Mucosa of rectum (tissue), 2 donors: ENCODE results near the gene CACNA1G.

ENCODE experiments used
- H3K27ac ChIP-seq, 2 donors: one replicate each; pipeline ENCODE4 v1.7.0; 2013; ENCODE audit warnings: inconsistent platforms in 2 of 2, low read depth in 2 of 2, low read length in 2 of 2
- H3K27me3 ChIP-seq, 2 donors: one replicate each; pipeline ENCODE4 v1.7.0; 2013; ENCODE audit warnings: low read length in 2 of 2; ENCODE audit not compliant: control insufficient read depth in 2 of 2, insufficient read depth in 2 of 2
- H3K36me3 ChIP-seq, 2 donors: one replicate each; pipeline ENCODE4 v1.7.0; 2013; ENCODE audit warnings: low read length in 2 of 2; ENCODE audit not compliant: control insufficient read depth in 2 of 2, insufficient read depth in 2 of 2
- H3K4me1 ChIP-seq, 2 donors: one replicate each; pipeline ENCODE4 v1.7.0; 2013; ENCODE audit warnings: low read length in 2 of 2, mild to moderate bottlenecking in 1 of 2; ENCODE audit not compliant: control insufficient read depth in 2 of 2, insufficient read depth in 2 of 2
- H3K4me3 ChIP-seq, 2 donors: one replicate each; pipeline ENCODE4 v1.7.0; 2013; ENCODE audit warnings: low read length in 2 of 2
- H3K9ac ChIP-seq, 2 donors: one replicate each; pipeline ENCODE4 v1.7.0; 2013; ENCODE audit warnings: low read length in 2 of 2, low read depth in 1 of 2, mild to moderate bottlenecking in 1 of 2
- H3K9me3 ChIP-seq, 2 donors: one replicate each; pipeline ENCODE4 v1.7.0; 2013; ENCODE audit warnings: low read length in 2 of 2; ENCODE audit not compliant: control insufficient read depth in 2 of 2
- donor health status: healthy.
- donor health status: Normal muscosa, but diverticular disease.

CACNA1G gene

GRCh38 chr17:50618941-50619340, 58.4 kb downstream of the CACNA1G start:
- no peak overlapping the region for H3K4me3 ChIP-seq
- no peaks in the 10 kb centered on the region for H3K9me3 ChIP-seq
- no peak overlapping the region for H3K9ac ChIP-seq
- H3K27ac ChIP-seq: no peak overlapping the region
- no peaks in the 10 kb centered on the region for H3K4me1 ChIP-seq
- no peaks in the 10 kb centered on the region for H3K36me3 ChIP-seq
- H3K27me3 ChIP-seq: no peaks in the 10 kb centered on the region

DNA sequence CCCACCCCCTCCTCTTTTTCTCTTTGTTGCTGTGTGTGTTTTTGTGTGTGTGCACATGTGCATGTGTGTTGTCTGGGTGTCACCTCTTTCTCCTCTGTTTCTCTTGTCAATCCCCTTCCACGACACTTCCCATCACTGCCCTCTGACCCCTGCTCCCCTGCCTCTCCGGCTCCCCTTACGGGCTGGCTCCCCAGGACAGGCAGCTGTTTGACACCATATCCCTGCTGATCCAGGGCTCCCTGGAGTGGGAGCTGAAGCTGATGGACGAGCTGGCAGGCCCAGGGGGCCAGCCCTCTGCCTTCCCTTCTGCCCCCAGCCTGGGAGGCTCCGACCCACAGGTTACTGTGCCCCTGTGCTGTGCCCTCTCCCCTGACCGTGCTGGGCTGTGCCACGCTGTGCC, 59.0 kb downstream of the CACNA1G start:
- H3K4me1 ChIP-seq: no peaks in the 10 kb centered on the region
- H3K9me3 ChIP-seq: no peaks in the 10 kb centered on the region
- H3K27me3 ChIP-seq: no peaks in the 10 kb centered on the region
- H3K4me3 ChIP-seq: no peak overlapping the region
- no peaks in the 10 kb centered on the region for H3K36me3 ChIP-seq
- H3K27ac ChIP-seq: no peak overlapping the region
- H3K9ac ChIP-seq: no peak overlapping the region

DNA sequence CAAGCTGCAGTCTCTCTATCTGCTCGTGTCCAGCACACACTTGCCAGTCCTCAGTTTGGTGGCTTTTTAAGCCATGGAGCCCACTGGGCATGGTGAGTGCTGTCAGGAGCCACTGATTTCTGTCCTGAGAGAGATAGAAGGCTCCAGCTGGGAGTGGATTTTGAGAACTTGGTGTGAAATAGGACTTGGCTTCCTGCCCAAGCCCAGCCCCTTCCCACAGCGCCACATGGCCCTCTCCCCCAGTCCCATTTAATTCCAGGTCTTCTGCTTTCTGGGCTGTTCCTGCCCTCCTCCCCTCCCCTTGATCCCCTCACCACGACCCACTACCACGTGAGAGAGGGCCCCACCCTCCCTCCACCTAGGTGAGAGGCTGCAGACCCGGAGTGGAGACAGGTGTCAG, 59.7 kb downstream of the CACNA1G start:
- Histone ChIP-seq H3K36me3 (no peaks in the 10 kb centered on the region), H3K4me3 (no peak overlapping the region), H3K4me1 (no peaks in the 10 kb centered on the region), H3K9ac (no peak overlapping the region), H3K27me3 (no peaks in the 10 kb centered on the region), H3K9me3 (no peaks in the 10 kb centered on the region), H3K27ac (no peak overlapping the region)

DNA sequence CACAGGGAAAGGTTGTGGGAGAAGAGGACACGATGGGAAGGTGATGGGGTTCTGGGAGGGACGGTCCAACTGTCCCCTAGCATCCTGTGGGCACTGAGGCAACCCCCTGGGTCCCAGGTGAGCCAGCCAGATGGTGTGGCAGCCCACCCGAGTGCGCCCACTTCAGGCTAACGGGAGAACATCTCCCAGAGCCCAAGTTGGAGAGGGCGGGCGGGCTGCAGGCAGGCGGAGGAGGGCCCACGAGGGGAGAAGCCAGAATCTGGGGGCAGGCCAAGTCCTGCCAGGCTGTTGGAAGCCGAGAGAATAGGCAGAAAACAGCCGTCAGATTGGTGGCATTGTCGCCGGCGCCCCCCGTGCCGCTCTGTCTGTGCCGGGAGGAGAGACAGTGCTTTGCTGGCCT, 60.3 kb downstream of the CACNA1G start:
- H3K4me1 ChIP-seq: no peaks in the 10 kb centered on the region
- H3K27ac ChIP-seq: no peak overlapping the region
- H3K36me3 ChIP-seq: no peaks in the 10 kb centered on the region
- H3K9ac ChIP-seq: no peak overlapping the region
- no peaks in the 10 kb centered on the region for H3K9me3 ChIP-seq
- H3K27me3 ChIP-seq: no peaks in the 10 kb centered on the region
- no peak overlapping the region for H3K4me3 ChIP-seq

GRCh38 chr17:50621574-50622031, 61.1 kb downstream of the CACNA1G start:
- Histone ChIP-seq H3K9me3 (no peaks in the 10 kb centered on the region), H3K4me3 (no peak overlapping the region), H3K36me3 (no peaks in the 10 kb centered on the region), H3K9ac (no peak overlapping the region), H3K4me1 (no peaks in the 10 kb centered on the region), H3K27ac (no peak overlapping the region), H3K27me3 (no peaks in the 10 kb centered on the region)

DNA sequence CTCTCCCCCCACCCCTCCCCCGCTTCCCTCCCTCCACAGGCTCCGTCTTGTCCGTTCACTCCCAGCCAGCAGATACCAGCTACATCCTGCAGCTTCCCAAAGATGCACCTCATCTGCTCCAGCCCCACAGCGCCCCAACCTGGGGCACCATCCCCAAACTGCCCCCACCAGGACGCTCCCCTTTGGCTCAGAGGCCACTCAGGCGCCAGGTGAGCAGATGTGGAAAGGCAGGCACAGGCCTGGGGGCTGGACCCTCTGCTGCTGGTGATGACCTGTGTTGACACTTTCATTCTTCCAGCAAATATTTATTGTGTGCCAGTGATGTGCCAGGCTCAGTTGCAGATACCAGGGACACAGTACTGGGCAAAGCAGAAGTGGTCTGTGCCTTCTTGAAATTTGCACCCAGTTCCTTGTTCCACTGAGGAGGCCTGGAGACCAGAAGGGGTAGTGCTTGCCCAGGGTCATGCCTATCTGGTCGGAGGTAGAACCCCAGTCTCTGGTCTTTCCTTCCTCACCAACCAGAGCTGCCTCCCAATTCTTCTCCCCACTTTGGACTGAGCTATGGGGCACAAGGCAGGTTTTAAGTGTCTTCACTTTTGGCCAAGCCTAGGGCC, 63.9 kb downstream of the CACNA1G start:
- no peak overlapping the region for H3K27ac ChIP-seq
- H3K4me1 ChIP-seq: peaks cover 17 to 20% of the 10 kb centered on the region in 2 donors
- no peaks in the 10 kb centered on the region for H3K27me3 ChIP-seq

GRCh38 chr17:50625032-50625871, 64.7 kb downstream of the CACNA1G start:
- no peaks in the 10 kb centered on the region for H3K36me3 ChIP-seq
- no peak overlapping the region for H3K9ac ChIP-seq
- no peaks in the 10 kb centered on the region for H3K27me3 ChIP-seq
- H3K27ac ChIP-seq: no peak overlapping the region
- no peaks in the 10 kb centered on the region for H3K9me3 ChIP-seq
- no peak overlapping the region for H3K4me3 ChIP-seq
- H3K4me1 ChIP-seq: peaks cover 25 to 28% of the 10 kb centered on the region in 2 donors

More for the DNA sequence above, 63.9 kb downstream of the CACNA1G start:
- no peaks in the 10 kb centered on the region for H3K36me3 ChIP-seq
- no peak overlapping the region for H3K4me3 ChIP-seq
- no peak overlapping the region for H3K9ac ChIP-seq
- H3K9me3 ChIP-seq: no peaks in the 10 kb centered on the region

DNA sequence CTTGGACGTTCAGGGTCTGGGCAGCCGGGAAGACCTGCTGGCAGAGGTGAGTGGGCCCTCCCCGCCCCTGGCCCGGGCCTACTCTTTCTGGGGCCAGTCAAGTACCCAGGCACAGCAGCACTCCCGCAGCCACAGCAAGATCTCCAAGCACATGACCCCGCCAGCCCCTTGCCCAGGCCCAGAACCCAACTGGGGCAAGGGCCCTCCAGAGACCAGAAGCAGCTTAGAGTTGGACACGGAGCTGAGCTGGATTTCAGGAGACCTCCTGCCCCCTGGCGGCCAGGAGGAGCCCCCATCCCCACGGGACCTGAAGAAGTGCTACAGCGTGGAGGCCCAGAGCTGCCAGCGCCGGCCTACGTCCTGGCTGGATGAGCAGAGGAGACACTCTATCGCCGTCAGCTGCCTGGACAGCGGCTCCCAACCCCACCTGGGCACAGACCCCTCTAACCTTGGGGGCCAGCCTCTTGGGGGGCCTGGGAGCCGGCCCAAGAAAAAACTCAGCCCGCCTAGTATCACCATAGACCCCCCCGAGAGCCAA, 65.6 kb downstream of the CACNA1G start:
- H3K36me3 ChIP-seq: no peaks in the 10 kb centered on the region
- no peak overlapping the region for H3K27ac ChIP-seq
- H3K4me3 ChIP-seq: no peak overlapping the region
- peaks cover 34 to 35% of the 10 kb centered on the region in 2 donors for H3K4me1 ChIP-seq
- no peak overlapping the region for H3K9ac ChIP-seq
- no peaks in the 10 kb centered on the region for H3K27me3 ChIP-seq
- no peaks in the 10 kb centered on the region for H3K9me3 ChIP-seq

DNA sequence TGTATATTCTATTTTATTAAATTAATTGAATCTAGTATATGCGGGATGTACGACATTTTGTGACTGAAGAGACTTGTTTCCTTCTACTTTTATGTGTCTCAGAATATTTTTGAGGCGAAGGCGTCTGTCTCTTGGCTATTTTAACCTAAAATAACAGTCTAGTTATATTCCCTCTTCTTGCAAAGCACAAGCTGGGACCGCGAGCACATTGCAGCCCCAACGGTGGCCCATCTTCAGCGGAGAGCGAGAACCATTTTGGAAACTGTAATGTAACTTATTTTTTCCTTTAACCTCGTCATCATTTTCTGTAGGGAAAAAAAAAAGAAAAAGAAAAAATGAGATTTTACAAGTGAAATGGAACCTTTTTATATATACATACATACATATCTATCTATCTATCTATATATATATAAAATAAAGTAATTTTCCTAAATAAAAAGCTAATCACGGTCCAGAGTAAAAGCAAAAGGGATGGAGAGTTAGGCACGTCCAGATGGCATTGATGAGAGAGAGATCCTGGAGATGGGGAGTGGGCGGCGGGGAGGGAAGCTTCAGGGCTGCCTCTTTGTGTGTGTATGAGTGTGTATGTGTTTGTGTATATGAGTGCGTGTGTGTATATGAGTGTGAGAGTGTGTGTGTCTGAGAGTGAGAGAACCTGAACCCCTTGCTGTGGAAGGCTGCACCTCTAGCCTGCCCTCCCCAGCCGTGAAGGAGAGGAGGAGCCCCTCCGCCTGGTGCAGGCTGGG, 66.7 kb downstream of the CACNA1G start:
- H3K27ac ChIP-seq: peak overlapping the region; percentile 53 to 70
- H3K4me3 ChIP-seq: no peak overlapping the region
- peaks cover 36 to 37% of the 10 kb centered on the region in 2 donors for H3K4me1 ChIP-seq
- peak overlapping the region in 1 of 2 donors; percentile 57 for H3K9ac ChIP-seq
- H3K9me3 ChIP-seq: no peaks in the 10 kb centered on the region
- no peaks in the 10 kb centered on the region for H3K36me3 ChIP-seq
- no peaks in the 10 kb centered on the region for H3K27me3 ChIP-seq
